GM23338 (cell line): Measurements from ENCODE around the gene SLC6A8. TPM values are rescaled to one million over a fixed set of nuclear protein-coding genes. Genes with fewer than 3 reads are reported as not detected.

ENCODE experiments used
- ATAC-seq: fragments of 200-7000 bp; cut with Tn5 transposase; 3 replicates; pipeline ENCODE4 v1.9.1; 2020
- DNase-seq: peaks from one replicate; pipeline ENCODE4 v3.0.0-alpha.2; 2015; ENCODE audit warnings: low spot score
- H2AFZ ChIP-seq: fragments of 200-600 bp; sonication (generic); 2 replicates; pipeline ENCODE4 v1.8.0; 2016; ENCODE audit warnings: antibody characterized with exemption, mild to moderate bottlenecking, moderate library complexity
- H3F3A ChIP-seq: fragments of 200-600 bp; sonication (generic); replicated peaks from 2 replicates; pipeline ENCODE4 v1.8.0; 2017; ENCODE audit warnings: antibody characterized with exemption, mixed run types, low read depth
- H3K27ac ChIP-seq: fragments of 200-600 bp; sonication (generic); 2 replicates; pipeline ENCODE4 v1.6.1; 2016; ENCODE audit warnings: low read depth
- H3K27me3 ChIP-seq: fragments of 200-600 bp; sonication (generic); 2 replicates; pipeline ENCODE4 v1.8.0; 2016; ENCODE audit warnings: mild to moderate bottlenecking, mixed run types, moderate library complexity; ENCODE audit not compliant: insufficient read depth
- H3K36me3 ChIP-seq: fragments of 200-600 bp; sonication (generic); 2 replicates; pipeline ENCODE4 v1.8.0; 2016; ENCODE audit warnings: mild to moderate bottlenecking; ENCODE audit not compliant: insufficient read depth
- H3K4me1 ChIP-seq: fragments of 200-600 bp; sonication (generic); 2 replicates; pipeline ENCODE4 v1.8.0; 2016; ENCODE audit warnings: mild to moderate bottlenecking, moderate library complexity; ENCODE audit not compliant: insufficient read depth
- H3K4me2 ChIP-seq: fragments of 200-600 bp; sonication (generic); 2 replicates; pipeline ENCODE4 v1.7.1; 2017; ENCODE audit warnings: mixed run types
- H3K4me3 ChIP-seq: fragments of 200-600 bp; sonication (generic); 2 replicates; pipeline ENCODE4 v1.6.1; 2016; ENCODE audit warnings: mixed run types
- H3K79me2 ChIP-seq: fragments of 200-600 bp; sonication (generic); replicated peaks from 2 replicates; pipeline ENCODE4 v1.8.0; 2017; ENCODE audit warnings: mild to moderate bottlenecking; ENCODE audit not compliant: insufficient read depth
- H3K9me2 ChIP-seq: fragments of 200-600 bp; sonication (generic); 2 replicates; pipeline ENCODE4 v1.8.0; 2017; ENCODE audit not compliant: insufficient read depth
- H4K20me1 ChIP-seq: fragments of 200-600 bp; sonication (generic); replicated peaks from 2 replicates; pipeline ENCODE4 v1.8.0; 2017; ENCODE audit warnings: mild to moderate bottlenecking; ENCODE audit not compliant: insufficient read depth
- H3K27ac Mint-ChIP-seq: 2 replicates; pipeline ENCODE4 v1.8.0; 2020; ENCODE audit warnings: inconsistent platforms, mild to moderate bottlenecking, moderate library complexity, mixed read lengths
- H3K27me3 Mint-ChIP-seq: 3 replicates; pipeline ENCODE4 v1.8.0; 2022; ENCODE audit warnings: low read depth, mild to moderate bottlenecking, moderate library complexity, mixed read lengths, inconsistent platforms; ENCODE audit not compliant: insufficient read depth, poor library complexity
- H3K36me3 Mint-ChIP-seq: 3 replicates; pipeline ENCODE4 v1.8.0; 2021; ENCODE audit warnings: low read depth, mild to moderate bottlenecking, inconsistent platforms, moderate library complexity, mixed read lengths
- H3K4me1 Mint-ChIP-seq: 3 replicates; pipeline ENCODE4 v1.8.0; 2020; ENCODE audit warnings: mild to moderate bottlenecking, inconsistent platforms, mixed read lengths
- H3K4me3 Mint-ChIP-seq: 3 replicates; pipeline ENCODE4 v1.8.0; 2021; ENCODE audit warnings: moderate library complexity, mild to moderate bottlenecking, inconsistent platforms, mixed read lengths
- H3K9me3 Mint-ChIP-seq: 3 replicates; pipeline ENCODE4 v1.8.0; 2020; ENCODE audit warnings: moderate library complexity, mild to moderate bottlenecking, inconsistent platforms, mixed read lengths
- POLR2AphosphoS5 ChIP-seq: IDR thresholded peaks from 2 replicates; pipeline ENCODE4 v1.6.1; 2016; ENCODE audit warnings: antibody characterized with exemption, low read depth
- polyA plus RNA-seq: library from polyadenylated mRNA; unstranded; fragments of >200 nt; fragmentation: Nextera tagmentation; extraction: Ambion mirVana; gene quantifications from 2 replicates; pipeline ENCODE4 v1.2.1, GENCODE V29; 2016
- total RNA-seq: library from RNA; depleted of rRNA; stranded (reverse); fragments of >200 nt; shearing (Covaris generic); gene quantifications from 2 replicates; pipeline ENCODE4 v1.2.3, GENCODE V29; 2014
- TF ChIP-seq, protein P1 (sequence below): fragments of 250-450 bp; sonication (Bioruptor Pico); IDR thresholded peaks from 2 replicates; pipeline ENCODE4 v1.5.0; 2020; ENCODE audit warnings: mild to moderate bottlenecking, moderate library complexity
- TF ChIP-seq, protein P2 (sequence below): IDR thresholded peaks from 2 replicates; pipeline ENCODE4 v1.6.1; 2016; ENCODE audit warnings: antibody characterized with exemption

Gene SLC6A8
- total and polyA plus RNA-seq, 2 experiments from 2014 or later, result 19.5 to 68.6 TPM

DNA sequence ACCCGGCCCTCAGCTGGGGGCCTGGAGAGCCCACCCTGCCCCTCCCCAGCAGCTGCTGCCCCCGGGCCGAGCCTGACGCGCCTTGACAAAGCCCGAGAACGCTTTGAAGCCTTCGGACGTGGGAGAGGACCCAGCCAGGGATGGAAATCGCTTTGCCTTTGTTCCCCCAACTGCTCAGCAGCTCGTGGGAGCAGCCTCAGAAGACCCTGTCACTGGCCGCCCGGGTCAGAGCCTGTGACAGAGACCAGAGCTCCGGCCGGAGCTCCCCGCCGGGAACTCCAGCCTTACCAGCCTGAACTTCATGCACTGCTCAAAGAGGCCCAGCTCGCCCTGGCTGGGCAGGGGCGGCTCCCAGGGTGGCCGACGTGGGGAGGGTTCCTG, 2.6 kb upstream of the SLC6A8 start (continued):
- TF ChIP-seq, protein P1, sequence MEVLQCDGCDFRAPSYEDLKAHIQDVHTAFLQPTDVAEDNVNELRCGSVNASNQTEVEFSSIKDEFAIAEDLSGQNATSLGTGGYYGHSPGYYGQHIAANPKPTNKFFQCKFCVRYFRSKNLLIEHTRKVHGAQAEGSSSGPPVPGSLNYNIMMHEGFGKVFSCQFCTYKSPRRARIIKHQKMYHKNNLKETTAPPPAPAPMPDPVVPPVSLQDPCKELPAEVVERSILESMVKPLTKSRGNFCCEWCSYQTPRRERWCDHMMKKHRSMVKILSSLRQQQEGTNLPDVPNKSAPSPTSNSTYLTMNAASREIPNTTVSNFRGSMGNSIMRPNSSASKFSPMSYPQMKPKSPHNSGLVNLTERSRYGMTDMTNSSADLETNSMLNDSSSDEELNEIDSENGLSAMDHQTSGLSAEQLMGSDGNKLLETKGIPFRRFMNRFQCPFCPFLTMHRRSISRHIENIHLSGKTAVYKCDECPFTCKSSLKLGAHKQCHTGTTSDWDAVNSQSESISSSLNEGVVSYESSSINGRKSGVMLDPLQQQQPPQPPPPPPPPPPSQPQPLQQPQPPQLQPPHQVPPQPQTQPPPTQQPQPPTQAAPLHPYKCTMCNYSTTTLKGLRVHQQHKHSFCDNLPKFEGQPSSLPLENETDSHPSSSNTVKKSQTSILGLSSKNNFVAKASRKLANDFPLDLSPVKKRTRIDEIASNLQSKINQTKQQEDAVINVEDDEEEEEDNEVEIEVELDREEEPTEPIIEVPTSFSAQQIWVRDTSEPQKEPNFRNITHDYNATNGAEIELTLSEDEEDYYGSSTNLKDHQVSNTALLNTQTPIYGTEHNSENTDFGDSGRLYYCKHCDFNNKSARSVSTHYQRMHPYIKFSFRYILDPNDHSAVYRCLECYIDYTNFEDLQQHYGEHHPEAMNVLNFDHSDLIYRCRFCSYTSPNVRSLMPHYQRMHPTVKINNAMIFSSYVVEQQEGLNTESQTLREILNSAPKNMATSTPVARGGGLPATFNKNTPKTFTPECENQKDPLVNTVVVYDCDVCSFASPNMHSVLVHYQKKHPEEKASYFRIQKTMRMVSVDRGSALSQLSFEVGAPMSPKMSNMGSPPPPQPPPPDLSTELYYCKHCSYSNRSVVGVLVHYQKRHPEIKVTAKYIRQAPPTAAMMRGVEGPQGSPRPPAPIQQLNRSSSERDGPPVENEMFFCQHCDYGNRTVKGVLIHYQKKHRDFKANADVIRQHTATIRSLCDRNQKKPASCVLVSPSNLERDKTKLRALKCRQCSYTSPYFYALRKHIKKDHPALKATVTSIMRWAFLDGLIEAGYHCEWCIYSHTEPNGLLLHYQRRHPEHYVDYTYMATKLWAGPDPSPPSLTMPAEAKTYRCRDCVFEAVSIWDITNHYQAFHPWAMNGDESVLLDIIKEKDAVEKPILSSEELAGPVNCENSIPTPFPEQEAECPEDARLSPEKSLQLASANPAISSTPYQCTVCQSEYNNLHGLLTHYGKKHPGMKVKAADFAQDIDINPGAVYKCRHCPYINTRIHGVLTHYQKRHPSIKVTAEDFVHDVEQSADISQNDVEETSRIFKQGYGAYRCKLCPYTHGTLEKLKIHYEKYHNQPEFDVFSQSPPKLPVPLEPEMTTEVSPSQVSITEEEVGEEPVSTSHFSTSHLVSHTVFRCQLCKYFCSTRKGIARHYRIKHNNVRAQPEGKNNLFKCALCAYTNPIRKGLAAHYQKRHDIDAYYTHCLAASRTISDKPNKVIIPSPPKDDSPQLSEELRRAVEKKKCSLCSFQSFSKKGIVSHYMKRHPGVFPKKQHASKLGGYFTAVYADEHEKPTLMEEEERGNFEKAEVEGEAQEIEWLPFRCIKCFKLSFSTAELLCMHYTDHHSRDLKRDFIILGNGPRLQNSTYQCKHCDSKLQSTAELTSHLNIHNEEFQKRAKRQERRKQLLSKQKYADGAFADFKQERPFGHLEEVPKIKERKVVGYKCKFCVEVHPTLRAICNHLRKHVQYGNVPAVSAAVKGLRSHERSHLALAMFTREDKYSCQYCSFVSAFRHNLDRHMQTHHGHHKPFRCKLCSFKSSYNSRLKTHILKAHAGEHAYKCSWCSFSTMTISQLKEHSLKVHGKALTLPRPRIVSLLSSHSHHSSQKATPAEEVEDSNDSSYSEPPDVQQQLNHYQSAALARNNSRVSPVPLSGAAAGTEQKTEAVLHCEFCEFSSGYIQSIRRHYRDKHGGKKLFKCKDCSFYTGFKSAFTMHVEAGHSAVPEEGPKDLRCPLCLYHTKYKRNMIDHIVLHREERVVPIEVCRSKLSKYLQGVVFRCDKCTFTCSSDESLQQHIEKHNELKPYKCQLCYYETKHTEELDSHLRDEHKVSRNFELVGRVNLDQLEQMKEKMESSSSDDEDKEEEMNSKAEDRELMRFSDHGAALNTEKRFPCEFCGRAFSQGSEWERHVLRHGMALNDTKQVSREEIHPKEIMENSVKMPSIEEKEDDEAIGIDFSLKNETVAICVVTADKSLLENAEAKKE (CRISPR knock-in tag), result no peak

DNA sequence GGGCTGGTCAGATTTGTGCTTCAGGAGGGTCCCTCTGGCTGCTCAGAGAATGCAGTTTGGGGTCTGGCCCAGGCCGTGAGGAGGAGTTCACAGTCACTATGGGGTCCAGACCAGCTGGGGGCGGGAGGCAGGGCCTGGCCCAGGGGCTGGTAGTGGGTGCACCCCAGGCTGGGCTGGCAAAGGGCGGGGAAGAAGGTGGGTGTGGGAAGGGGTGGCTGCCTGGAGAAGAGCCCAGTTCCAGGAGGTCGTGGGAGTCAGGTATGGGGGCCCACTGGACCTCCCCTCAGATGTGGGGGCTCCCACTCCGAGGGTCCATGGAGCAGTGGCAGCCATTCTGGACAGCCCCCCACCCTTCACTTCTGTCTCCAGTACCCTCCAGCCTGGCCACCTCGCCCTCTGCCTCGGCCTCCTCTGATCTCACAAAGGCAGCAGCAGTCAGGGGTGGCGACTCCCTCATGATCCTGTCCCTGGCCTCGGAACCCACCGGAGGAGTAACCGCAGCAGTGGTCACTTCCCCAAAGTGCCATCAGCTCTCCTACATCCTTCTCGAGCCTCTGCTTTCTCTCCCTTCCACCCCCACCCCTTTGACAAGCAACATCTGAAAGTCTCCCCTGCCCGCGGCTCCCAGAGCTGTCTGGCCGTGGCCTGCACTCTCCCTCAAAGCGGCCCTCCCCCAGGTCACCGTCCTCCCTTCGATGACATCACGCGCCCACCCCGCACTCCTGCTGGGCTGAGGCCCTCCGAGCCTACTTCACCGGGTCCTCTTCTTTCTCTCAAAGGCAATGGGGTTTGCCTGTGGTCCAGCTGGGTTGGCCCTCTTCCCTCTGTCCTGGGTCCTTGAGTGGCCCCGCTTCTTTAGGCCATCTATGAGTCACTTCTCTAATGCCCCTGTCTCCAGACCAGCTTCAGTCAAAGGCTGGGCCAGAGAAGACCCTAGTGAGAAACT, 1.7 kb upstream of the SLC6A8 start:
- no peak for ATAC-seq
- Mint-ChIP-seq H3K27ac (no peak overlapping the region), H3K9me3 (peaks cover 17% of the 10 kb centered on the region), H3K27me3 (peaks cover 5% of the 10 kb centered on the region), H3K36me3 (peaks cover 13% of the 10 kb centered on the region; the same call in 2 of the 3 replicates), H3K4me1 (peaks cover 16% of the 10 kb centered on the region), H3K4me3 (peak overlapping the region; percentile 50)
- Histone ChIP-seq H3K36me3 (no peaks in the 10 kb centered on the region), H3F3A (no peaks in the 10 kb centered on the region), H3K9me2 (no peaks in the 10 kb centered on the region), H4K20me1 (no peaks in the 10 kb centered on the region), H3K27me3 (no peaks in the 10 kb centered on the region), H3K4me2 (peak overlapping the region; percentile 70; the same call in 1 of the 2 replicates), H3K4me3 (0 out of 2 replicates have a peak overlapping the region, but pooled peaks have one; percentile 20), H3K4me1 (peaks cover 3% of the 10 kb centered on the region; the same call in 1 of the 2 replicates), H2AFZ (no peak overlapping the region), H3K79me2 (no peaks in the 10 kb centered on the region), H3K27ac (no peak overlapping the region)
- no peak for DNase-seq
- TF ChIP-seq, protein P1 (CRISPR knock-in tag), result no peak
- no peak for TF ChIP-seq POLR2AphosphoS5
- TF ChIP-seq, protein P2, sequence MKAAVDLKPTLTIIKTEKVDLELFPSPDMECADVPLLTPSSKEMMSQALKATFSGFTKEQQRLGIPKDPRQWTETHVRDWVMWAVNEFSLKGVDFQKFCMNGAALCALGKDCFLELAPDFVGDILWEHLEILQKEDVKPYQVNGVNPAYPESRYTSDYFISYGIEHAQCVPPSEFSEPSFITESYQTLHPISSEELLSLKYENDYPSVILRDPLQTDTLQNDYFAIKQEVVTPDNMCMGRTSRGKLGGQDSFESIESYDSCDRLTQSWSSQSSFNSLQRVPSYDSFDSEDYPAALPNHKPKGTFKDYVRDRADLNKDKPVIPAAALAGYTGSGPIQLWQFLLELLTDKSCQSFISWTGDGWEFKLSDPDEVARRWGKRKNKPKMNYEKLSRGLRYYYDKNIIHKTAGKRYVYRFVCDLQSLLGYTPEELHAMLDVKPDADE, result no peak
